Parathyroid adenoma (tissue), 2 donors: ENCODE data around the gene CCDC183.
"Not testable (repeated sequence)": the region's sequence is repeated elsewhere in the genome, so short reads cannot be mapped to it uniquely, and the experiment has no call there.

Source experiments
- H2AFZ ChIP-seq: fragments of 300-600 bp; sonication (generic); one replicate; pipeline ENCODE4 v1.7.0; 2017; ENCODE audit warnings: antibody characterized with exemption, mild to moderate bottlenecking
- H3K27ac ChIP-seq: fragments of 300-600 bp; sonication (generic); one replicate; pipeline ENCODE4 v1.7.0; 2017
- H3K27me3 ChIP-seq: fragments of 300-600 bp; sonication (generic); one replicate; pipeline ENCODE4 v1.7.0; 2017; ENCODE audit warnings: low read length; ENCODE audit not compliant: control insufficient read depth, insufficient read depth
- H3K36me3 ChIP-seq: fragments of 300-600 bp; sonication (generic); one replicate; pipeline ENCODE4 v1.7.0; 2017; ENCODE audit warnings: low read length; ENCODE audit not compliant: control insufficient read depth, insufficient read depth
- H3K4me1 ChIP-seq: fragments of 300-600 bp; sonication (generic); one replicate; pipeline ENCODE4 v1.7.0; 2017; ENCODE audit warnings: control low read depth
- H3K4me2 ChIP-seq: fragments of 300-600 bp; sonication (generic); one replicate; pipeline ENCODE4 v1.7.0; 2017; ENCODE audit warnings: low read length
- H3K4me3 ChIP-seq: fragments of 300-600 bp; sonication (generic); one replicate; pipeline ENCODE4 v1.7.0; 2017; ENCODE audit warnings: low read depth, low read length
- H3K79me2 ChIP-seq: fragments of 300-600 bp; sonication (generic); one replicate; pipeline ENCODE4 v1.7.0; 2017; ENCODE audit warnings: control low read depth
- H3K9ac ChIP-seq: fragments of 300-600 bp; sonication (generic); one replicate; pipeline ENCODE4 v1.7.0; 2017; ENCODE audit warnings: mild to moderate bottlenecking
- H3K9me3 ChIP-seq: fragments of 300-600 bp; sonication (generic); one replicate; pipeline ENCODE4 v1.7.0; 2017; ENCODE audit warnings: low read length; ENCODE audit not compliant: control insufficient read depth
- CTCF ChIP-seq: fragments of 300-600 bp; sonication (generic); IDR thresholded peaks from one replicate; pipeline ENCODE4 v1.7.0; 2017; ENCODE audit warnings: antibody characterized with exemption, mild to moderate bottlenecking
- donor health status: primary hyperparathyroidism.

CCDC183 gene

DNA sequence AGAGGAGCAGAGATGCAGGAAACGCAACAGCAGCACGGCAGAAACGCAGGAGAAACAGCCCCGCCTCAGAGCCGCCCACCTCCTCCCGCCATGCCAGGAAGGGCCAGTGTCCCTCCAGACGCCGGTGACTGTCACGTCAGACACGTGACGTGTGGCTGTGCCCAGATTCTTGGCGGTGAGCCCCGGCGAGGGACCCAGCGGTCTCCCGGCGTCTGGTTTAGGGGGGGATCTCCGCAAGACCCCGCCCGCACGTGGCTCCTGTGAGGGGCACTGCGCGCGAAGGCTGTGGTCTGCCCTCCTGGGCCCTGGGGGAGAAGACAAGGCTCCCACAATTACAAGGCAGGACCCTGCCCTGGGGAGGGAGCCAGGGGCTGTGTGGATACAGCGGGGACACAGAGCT is 35.7 kb upstream of the CCDC183 start:
- Histone ChIP-seq H3K9me3 (no peaks in the 10 kb centered on the region), H3K27ac (no peak overlapping the region), H3K27me3 (no peaks in the 10 kb centered on the region), H3K9ac (no peak overlapping the region), H2AFZ (no peak overlapping the region), H3K4me2 (no peak overlapping the region), H3K4me1 (no peaks in the 10 kb centered on the region), H3K36me3 (no peaks in the 10 kb centered on the region), H3K4me3 (no peak overlapping the region), H3K79me2 (no peaks in the 10 kb centered on the region)
- no peak for TF ChIP-seq CTCF

DNA sequence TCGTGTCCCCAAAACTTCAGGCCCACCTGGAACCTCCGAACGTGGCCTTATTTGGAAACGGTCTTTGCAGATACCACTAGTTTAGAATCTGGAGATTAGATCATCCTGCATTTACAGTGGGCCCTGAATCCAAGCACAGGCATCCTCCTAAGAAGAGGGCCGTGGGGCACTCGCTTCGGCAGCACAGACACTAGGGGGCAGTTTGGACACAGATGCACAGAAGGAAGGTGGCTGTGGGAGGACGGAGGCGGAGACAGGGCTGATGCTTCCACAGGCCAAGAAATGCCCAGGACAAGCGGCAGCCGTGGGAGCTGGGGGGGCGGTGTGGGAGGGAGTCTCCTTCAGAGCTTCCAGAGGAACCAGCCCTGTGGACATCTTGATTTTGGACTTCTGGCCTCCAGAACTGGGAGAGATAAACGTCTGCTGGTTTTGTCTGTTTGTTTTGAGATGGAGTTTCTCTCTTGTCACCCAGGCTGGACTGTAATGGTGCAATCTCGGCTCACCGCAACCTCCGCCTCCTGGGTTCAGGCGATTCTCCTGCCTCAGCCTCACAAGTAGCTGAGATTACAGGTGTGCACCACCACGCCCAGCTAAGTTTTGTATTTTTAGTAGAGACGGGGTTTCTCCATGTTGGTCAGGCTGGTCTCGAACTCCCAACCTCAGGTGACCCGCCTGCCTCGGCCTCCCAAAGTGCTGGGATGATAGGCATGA is 35.1 kb upstream of the CCDC183 start:
- not testable (repeated sequence) for H2AFZ ChIP-seq, H3K36me3 ChIP-seq, H3K27me3 ChIP-seq, H3K9ac ChIP-seq, H3K4me1 ChIP-seq, H3K79me2 ChIP-seq, H3K9me3 ChIP-seq, H3K27ac ChIP-seq, H3K4me3 ChIP-seq
- peak overlapping the region; percentile 22 for H3K4me2 ChIP-seq
- TF ChIP-seq CTCF: peak; percentile 36

DNA sequence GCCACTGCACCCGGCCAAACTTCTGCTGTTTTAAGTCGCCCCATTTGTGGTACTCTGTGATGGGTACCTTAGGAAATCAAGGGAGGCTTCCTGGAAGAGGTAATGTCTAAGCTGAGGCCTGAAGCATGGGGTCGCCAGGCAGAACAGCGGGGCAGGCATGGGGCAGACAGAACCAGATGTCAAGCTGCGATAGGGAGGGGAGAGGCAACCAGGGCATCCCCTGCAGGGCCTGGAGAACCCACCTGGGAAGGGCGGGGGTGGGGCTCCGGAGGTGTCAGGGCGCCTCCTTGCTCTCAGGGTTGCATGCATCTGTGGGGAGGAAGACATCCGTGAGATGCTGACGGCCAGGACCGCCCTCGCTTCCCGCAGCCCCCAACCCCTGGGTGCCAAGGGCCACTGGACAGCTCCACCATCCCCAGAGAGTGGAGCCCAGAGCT is 34.6 kb upstream of the CCDC183 start:
- H3K9me3 ChIP-seq: no peaks in the 10 kb centered on the region
- H2AFZ ChIP-seq: no peak overlapping the region
- H3K4me1 ChIP-seq: no peaks in the 10 kb centered on the region
- H3K27ac ChIP-seq: no peak overlapping the region
- no peak overlapping the region for H3K4me3 ChIP-seq
- no peak overlapping the region for H3K4me2 ChIP-seq
- H3K9ac ChIP-seq: no peak overlapping the region
- no peak for TF ChIP-seq CTCF
- H3K27me3 ChIP-seq: no peaks in the 10 kb centered on the region
- H3K79me2 ChIP-seq: no peaks in the 10 kb centered on the region
- H3K36me3 ChIP-seq: no peaks in the 10 kb centered on the region

- Histone ChIP-seq H3K4me1 (no peaks in the 10 kb centered on the region), H3K79me2 (no peaks in the 10 kb centered on the region), H3K4me3 (no peak overlapping the region), H3K4me2 (no peak overlapping the region), H2AFZ (no peak overlapping the region), H3K9me3 (no peaks in the 10 kb centered on the region), H3K27me3 (no peaks in the 10 kb centered on the region), H3K27ac (no peak overlapping the region), H3K36me3 (no peaks in the 10 kb centered on the region), H3K9ac (no peak overlapping the region)
- no peak for TF ChIP-seq CTCF
These were observed 33.9 kb upstream of the CCDC183 start for GRCh38 chr9:136762221-136762691.
